ENCODE data around the gene RPUSD1.

The RPUSD1 gene

DNA sequence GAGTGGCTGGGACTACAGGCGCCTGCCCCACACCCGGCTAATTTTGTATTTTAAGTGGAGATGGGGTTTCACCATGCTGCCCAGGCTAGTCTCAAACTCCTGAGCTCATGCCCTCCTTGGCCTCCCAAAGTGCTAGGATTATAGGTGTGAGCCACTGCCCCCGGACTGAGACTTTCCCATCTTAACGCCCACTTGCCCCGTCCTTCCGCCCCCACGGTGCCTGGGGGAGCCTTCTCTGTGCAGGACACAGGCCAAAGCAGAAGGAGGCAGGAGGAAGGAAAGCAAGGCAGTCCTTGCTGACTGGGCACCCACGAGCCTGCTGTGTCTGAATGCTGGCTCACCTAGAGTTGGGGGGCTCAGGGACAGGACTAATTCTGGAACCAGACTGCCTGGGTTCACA, 30.0 kb upstream of the RPUSD1 start:
- DNase-seq = no peak

DNA sequence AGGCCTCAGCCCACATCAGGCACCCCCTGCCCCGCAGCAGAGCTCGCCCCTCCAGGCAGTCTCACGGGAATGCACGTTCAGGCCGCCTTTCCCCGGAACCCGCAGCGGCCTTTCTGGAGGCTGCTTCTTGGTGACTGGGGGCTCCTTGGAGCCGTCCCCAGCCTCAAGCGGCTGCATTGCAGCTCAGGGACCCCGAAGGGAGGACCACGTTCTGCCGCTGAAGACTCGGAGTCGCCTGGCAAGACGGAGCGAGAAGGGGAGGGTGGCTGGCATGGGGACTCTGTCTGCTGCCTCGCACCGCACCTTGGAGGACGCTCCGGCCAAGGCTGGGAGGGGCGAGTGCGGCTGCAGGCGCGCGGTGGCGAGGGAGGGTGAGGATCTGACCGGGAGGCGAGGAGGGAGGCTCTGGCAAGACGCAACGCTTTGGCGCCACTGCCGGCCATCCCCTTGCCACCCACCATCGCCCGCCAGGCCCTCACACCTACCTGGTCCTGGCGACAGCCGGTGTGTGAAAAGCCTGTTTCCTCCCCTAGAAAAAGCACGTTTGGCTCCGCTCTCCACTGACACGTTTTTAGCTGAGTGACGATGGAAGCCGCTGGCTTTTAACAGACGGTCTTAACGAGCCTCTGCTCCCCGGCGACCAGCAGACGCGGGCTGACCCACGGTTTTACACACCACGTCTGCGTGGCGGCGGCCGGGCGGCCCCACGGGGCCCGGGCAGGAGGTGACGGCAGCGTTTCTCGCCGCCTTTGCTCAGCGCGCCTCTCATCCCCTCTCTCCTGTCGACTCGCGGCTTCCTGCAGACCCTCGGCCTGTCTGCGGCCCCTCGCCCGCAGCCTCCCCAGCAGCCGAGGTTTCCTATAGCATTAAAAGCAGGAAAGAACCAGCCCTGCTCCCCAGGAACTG, 29.1 kb upstream of the RPUSD1 start:
- DNase-seq = no peak

DNA sequence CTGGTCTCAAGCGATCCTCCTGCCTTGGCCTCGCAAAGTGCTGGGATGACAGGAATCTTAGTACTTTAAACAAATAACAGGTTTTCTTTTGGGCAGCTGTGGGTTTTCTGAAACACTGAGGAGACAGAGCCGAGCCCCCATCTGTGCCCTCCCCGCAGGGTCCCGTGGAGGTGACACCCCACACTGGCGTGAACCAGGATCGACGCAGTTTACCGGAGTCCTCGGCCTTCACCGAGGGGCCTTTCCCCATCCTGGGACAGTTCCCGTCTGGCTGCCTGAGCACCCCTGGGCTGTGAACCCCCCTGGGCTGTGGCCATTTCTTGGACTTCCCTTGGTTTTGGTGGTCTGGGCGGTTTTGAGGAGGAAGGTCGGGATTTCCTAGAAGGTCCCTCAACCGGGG, 27.7 kb upstream of the RPUSD1 start:
- DNase-seq = no peak

DNA sequence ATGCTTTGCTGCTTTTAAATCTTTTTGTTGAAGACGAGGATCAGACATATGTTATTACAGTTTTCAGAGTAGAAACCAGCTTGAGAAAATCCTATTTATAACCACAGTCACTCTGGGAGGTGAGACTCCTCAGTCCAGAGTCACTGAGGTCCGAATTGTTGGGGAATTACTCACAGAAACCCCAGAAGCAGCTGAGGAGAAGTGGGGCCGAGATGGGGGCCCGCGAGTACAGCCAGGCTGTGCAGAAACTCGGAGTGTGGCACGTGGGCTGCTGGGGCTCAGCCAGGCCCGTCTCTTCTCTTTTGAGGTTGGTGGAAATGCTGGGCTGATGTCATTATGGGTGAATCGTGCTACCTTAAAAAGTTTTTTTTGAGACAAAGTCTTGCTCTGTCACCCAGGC, 26.8 kb upstream of the RPUSD1 start:
- no peak for DNase-seq

DNA sequence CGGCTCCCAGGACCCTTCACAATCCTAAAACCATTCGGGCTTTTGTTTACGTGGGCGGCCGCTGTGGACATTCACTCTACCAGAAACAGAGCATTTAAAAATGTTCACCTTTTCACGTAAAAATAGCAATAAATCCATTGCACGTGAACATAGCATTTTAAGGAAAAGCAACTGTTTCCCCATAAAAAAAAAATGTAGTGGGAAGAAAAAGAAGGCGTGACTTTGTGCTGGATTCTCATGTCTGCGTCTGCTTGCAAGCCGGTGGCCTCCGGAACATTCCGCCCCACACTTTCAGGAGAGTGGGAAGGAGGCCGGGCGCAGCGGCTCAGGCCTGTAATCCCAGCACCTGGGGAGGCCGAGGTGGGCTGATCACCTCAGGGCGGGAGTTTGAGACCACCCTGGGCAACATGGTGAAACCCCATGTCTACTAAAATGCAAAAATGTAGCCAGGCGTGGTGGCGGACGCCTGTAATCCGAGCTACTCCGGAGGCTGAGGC, 25.8 kb upstream of the RPUSD1 start:
- DNase-seq = no peak

DNA sequence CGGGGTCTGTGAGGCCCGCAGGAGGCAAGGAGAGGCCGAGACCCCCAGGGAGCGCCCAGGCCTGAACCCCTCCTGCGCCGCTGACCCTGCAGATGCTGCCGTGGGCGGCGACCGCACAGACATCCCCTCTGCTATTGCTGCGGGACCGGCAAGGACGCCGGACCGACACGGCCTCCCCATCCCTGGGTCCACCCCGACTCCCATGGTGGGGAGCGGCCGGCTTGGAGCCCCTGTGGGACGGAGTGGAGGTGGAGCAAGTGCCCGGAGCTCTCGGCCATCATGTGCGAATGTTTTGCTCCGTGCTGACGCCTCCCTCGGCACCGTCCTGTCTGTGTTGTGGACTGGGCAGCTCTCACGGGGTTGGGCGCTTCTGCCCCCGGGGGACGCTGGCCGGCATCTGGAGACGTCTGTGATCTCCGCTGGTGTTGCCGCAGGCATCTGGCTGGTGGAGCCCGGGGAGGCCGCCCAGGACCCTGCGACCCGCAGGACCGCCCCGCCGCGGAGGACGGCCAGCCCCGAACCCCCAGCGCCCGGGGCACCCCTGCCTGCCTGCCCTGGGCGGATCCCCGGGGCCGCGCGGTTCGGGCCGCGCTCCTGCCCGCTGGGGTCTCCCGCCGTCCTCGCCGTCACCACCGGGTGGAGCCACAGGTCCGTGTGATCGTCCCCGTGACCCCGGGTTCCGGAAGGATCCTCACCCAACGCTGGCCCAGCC, 25.2 kb upstream of the RPUSD1 start:
- DNase-seq = no peak

DNA sequence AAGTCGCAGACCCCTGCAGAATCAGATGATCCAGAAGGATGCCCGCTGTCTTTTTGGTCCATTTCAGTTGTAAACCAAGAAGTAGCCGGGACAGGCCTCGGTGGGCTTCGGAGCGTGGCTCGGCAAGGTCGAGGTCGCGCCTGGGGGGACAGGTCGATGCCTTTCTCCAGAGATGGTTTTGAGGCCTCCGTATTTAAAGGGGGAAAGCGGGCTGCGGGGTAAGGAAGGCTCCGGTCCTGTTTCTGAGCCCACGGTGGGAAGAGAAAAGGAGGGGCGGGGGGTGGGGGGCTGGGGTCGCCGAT, 19.9 kb upstream of the RPUSD1 start:
- no peak for DNase-seq

DNA sequence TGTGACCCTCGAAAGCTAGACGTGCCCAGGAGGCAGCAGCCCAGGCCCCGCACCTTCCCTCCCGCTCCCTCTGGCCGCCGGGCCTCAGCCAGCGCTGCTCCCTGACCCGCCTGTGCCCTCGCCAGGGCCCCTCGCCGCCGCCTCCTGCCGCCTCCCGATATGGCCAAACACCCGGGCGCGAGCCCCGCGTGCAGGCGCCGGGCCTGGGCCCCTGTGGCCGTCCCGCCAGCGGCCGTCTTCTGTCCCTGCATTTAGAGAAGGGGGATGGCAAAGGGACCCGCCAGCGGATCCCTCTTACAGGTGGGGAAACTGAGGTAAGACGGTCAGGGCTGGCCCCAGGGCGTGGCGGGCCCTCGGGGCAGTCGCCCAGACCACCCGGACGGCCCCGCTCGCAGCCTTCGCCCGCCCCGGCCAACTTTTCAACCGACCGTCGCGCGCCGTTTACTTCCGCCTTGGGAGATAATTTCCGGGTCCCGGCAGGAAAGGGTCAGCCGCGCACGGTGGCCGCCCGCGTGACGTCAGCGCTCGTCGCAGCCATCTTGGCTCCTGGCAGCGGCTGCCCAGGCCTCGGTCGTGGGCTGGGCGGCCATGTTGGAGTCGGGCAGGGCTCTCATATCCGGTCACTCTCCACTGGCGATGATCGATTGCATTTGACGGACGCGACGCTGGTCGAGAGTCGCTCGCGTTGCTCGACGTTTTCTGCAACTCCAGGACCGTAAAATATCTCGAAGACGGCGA, 19.3 kb upstream of the RPUSD1 start:
- peak; percentile 72 for DNase-seq

DNA sequence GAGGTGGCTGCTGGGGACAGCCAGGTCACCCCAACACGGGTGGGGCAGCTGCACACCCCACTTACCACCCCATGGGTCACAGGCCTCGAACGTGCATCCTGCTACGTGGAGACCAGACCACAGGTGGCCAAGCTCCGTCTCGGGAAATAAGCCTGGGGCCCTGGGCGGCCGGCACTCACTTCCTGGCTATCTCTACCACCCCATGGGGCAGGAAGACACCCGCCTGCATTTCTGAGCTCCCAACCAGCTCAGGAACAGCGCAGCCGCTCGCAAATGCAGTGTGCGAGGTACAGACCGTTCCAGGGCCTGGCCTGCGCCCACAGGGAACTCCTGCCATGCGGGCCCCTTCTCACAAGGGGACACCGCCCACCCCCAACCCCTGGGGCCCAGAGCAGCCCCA, 17.3 kb upstream of the RPUSD1 start:
- DNase-seq = no peak

DNA sequence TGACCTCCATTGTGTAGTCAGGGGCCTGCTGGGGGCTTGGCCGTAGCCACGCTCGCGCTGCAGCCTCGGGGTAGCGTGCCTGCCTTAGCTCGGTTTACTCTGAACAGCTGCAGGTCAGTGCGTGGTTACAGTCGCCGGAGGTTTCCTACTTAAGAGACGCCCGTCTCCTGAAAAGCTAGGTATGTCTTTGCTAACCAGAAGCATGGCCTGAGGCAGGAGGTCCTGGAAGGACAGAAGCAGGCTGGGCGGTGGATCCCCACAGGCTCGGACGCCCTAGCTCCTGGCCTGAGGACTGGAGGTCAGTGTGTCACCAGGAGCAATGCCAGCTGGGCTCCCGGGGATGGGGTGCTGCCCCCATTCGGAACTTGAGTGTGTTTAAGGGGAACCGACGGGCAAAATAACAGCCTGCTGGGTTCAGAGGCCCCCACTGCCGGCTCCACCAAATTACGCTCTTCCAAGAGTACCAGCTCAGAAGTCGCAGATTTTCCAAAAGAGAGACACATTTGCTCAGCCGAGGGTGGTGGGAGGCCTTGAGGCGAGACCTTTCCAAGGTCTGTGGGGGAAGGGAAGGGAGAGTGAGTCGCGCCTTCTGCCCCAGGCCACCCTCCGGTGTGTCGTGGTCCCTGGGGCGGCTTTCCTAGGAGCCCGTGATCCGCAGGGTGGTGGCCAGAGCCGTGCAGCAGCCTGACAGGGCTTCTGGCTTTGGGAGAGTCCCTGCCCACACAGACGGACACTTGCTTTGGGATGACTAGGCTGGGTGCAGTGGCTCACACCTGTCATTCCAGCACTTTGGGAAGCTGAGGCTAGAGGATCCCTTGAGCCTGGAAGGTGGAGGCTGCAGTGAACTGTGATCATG, 16.2 kb upstream of the RPUSD1 start:
- no peak for DNase-seq

DNA sequence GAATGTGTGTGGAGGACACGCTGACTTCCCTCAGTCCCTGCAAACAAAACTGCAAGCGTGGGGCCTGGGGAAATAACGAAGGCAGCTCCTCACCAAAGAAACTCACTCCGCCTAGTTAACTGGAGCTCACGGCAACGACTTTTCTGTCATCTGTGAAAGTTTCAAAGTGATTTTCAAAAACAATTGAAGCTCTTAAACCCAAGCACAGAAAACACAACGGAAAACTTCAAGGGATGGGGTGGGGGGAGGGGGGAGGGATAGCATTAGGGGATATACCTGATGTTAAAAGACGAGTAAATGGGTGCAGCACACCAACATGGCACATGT, 15.5 kb upstream of the RPUSD1 start:
- DNase-seq = no peak

DNA sequence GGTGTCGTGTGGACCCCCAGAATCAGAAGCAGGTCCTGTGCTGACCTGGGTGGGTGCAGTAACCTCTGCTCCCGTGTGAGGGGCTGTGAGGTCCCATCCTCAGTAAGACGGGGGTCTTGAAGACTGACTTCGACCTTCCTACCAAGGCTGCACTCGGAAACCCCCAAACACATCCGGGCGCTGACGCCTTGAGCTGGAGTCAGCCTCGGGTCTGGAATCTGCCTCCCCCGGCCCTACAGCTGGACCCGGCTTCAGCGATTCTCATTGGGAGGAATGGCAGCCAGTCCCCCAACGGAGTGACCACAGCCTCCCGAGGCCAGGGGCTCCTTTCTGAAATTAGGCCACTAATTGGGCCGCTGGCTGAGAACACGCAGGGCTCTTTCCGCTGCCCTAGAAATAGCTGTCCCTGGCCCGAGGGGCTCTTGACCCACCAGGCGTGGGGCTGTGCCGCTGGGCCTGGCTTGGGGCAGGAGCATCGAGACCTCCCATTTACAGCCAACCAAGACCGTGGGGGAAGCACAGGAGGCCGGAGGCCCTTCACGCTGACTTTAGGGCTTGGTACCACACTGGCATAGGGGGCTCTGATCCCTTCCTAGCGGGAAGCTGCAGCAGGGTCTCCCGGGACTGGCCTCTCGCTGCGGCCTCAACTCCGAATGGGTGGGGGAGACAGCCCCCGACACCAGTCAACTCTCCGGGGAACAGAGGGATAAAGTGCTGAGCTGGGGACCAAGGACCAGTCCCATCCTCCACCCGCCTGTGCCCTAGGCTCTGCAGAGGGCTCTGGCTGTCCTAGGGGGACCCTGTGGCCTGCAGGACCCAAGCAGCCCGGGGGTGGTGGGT, 15.0 kb upstream of the RPUSD1 start:
- DNase-seq = no peak

DNA sequence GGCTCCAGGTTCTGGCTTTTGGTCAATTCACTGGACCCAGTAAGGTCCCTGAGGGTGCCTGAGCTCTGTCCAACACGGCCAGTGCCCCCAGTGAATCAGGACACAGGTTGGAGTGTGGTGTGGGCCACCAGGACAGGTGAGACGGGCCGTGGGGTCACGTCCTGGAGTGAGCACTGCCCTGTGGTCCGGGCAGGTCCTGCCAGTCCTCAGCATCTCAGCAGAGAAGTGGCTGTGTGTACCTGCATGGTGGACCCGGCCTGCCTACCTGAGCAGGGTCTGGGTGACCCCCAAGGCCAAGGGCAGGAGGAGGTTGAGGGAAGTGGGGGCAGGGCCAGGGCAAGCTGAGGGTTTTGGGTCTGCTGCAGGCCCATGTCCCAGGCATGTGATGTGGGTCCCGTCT, 14.3 kb upstream of the RPUSD1 start:
- no peak for DNase-seq

DNA sequence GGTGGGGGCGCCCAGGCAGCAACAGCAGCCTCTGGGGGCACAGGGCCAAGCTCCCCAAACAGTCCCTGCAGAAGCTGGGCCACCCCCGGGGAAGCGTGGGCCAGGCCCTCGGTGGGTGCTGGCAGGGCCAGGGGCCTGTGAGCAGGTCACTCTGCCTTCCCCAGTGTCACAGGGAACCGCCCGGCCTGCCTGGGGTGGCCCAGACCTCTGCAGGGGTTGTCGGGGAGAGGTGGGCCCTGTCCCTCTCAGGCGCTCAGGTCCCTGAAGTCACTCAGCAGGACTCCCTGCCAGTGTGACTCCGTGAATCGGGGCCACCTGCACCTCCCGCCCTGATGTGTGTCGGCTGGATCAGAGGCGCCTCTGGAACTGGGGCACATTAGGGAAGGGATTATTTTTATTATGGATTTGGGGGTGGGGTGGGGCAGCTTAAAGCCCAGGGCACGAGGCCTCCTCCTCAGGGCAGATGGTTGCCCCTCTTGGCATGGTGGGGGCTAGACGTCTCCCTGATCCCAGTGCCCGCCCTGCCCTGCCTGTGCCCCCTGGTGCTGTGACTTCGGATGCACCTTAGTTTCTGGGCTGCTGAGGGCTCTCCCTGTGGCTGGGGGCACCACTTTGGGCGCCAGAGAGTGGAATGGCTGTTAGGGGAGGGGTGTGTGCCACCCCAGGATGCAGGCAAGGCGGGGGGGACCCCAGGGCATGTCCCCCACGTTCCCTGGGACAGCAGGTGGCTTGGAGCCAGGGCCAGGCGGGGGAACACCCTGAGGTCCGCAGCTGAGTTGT, 13.6 kb upstream of the RPUSD1 start:
- DNase-seq = no peak

DNA sequence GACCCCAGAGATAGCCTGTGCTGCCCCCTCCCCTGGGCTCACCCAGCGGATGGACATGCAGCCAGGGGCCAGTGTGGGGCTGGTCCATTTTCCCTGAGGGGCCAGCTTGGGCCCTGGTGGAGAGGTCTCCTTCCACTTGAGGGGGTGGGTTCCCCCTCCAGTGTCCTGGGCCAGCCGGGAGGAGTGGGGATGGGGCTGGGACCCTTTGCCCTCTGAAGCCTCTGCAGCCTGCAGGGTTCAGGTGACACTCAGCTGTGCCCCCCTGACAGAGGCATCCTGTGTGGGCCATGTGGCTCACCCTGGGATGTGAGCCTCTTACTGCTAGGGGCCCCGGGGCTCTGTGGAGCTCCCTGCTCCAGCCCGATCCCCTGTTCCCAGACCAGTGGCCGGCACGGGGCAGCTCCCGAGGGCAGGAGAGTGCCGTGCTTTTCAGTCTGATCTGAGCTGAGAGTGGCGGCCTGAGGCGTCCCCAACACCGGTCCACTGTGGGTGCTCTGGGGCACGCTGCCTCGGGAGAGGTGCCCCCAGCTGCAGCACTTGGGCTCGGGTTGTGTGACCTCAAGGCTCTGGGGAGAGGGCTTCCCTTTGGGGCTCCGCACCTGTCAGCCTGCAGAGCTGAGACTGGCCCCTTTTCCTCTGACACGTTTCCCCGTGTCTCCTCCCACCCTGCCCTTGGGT, 12.8 kb upstream of the RPUSD1 start:
- DNase-seq = no peak

DNA sequence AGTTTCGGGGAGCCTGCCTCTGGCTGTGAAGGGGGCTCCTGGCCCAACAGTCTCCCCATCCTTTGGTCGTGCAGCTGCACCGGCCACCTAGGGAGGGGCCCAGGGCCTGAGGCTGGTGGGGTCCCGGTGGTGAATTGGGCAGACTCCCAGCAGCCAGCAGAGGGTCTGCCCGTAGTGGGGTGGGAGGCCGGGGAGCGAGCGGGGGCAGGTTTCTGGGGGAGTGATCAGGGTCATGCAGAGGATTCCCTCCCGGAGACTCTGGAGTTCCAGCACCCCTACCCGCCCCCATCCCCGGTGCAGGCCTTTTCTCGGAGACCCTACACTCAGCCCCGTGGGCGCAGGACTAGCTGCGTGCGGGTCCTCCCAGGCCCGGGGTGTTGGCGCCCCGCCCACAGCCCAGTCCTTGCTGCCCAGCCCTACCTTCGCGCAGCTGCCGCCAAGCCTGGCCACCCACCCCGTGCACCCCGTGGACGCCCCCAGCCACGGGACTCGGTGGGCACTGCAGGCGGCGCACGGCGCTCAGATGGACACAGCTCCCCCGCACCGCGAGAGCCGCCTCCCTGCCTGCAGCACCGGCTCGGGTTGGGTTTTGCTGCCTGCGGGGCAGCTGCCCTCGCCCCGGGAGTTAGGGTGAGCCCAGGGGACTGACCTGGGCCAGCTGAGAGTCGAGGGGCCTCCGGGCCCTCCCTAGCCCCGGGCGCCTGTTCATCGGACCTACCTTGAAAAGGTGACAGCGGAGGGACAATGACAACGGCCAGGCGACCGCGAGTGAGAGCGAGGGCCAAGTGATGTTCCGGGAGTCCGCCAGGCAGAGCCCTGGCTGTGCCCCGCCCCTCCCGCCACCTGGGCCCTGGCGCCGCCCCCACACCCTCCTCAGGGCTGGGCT, 12.0 kb upstream of the RPUSD1 start, which contains the start of gene GNG13:
Gene GNG13 (minus strand): TSS at position 787 of the 886 bp plus-strand sequence. CDS start 1,657 bp downstream, outside the sequence.
- no peak for DNase-seq

DNA sequence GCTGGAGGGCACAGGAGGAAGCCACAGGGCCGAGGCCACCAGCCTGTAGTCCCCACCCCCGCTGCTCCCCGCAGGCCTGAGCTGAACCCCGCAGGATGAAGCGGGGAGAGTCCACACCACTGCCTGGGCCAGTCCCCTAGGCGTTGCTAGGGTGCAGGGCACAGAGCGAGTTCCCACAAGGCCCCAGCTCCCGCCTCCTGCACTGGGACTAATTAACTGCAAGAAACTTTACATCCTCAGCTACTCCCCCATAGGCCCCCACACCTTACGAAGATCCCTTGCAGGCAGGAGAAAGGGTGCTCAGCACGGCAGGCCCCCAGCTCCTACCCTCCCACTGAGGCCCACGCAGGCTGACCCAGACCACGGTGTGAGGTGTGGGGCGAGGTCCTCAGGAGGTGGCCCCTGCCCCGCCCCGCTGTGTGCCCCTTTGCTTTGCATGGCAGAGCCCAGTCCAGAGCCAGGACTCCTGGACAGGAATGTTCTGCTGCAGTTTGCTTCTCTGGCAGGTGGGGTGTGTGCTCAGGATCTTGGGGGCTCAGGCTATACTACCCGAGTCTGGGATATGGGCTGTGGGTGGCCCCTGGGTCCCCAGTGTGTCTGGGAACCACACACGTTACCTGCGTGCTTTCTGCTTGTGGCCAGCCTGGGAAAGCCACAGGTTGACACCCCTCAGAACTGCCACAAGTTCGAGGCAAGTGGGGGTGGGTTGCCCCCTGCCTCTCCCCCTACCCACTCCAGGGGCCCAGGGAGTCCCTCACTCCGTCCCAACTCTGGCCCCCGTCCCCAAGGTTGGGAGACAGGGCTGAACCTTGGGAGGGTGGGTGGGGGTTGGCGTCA, 11.1 kb upstream of the RPUSD1 start:
- DNase-seq = no peak

DNA sequence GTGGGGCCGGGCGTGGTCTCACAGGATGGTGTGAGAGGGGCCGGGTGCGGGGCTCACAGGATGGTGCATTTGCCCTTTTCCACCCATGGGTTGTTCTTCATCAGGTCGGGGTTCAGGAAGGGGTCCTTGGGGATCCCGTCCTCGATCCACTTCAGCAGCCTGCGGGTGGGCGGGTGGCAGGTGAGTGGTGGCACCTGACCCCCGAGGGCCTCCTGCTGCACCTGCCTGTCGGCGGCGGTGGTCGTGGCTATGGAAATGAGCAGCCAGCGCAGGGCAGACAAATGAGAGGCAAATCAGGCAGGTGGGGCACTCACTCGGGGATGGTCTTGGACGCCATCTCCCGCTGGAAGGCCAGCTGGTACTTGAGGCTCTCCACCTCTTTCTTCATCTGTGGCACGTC, 10.5 kb upstream of the RPUSD1 start:
- DNase-seq = no peak
